Omental fat pad (tissue), 4 donors: ENCODE data around the gene CPED1. TPM values are rescaled to one million over a fixed set of nuclear protein-coding genes. Genes with fewer than 3 reads are reported as not detected.

ENCODE experiments used
- ATAC-seq: fragments of 150-250 bp; one replicate; pipeline ENCODE4 v1.9.1; 2016; ENCODE audit warnings: mild to moderate bottlenecking, moderate library complexity; ENCODE audit not compliant: low FRiP score
- DNase-seq: peaks from one replicate; pipeline ENCODE4 v3.0.0-alpha.2; 2019; ENCODE audit warnings: low spot score
- total RNA-seq, 4 donors: library from RNA; depleted of rRNA; stranded (reverse); fragments of >200 nt; gene quantifications; one replicate each; pipeline ENCODE4 v1.1.0, GENCODE V29; 2016
- TF ChIP-seq, protein P1 (sequence below), 3 donors: fragments of 450-650 bp; IDR thresholded peaks; one replicate each; pipeline ENCODE4 v1.5.1; 2016 to 2017; ENCODE audit warnings: antibody characterized with exemption in 3 of 3, mild to moderate bottlenecking in 3 of 3, moderate library complexity in 2 of 3

Gene CPED1
- total RNA-seq, 4 donors from 2014 or later, result 24.9 to 63.9 (median 40.9) TPM

DNA sequence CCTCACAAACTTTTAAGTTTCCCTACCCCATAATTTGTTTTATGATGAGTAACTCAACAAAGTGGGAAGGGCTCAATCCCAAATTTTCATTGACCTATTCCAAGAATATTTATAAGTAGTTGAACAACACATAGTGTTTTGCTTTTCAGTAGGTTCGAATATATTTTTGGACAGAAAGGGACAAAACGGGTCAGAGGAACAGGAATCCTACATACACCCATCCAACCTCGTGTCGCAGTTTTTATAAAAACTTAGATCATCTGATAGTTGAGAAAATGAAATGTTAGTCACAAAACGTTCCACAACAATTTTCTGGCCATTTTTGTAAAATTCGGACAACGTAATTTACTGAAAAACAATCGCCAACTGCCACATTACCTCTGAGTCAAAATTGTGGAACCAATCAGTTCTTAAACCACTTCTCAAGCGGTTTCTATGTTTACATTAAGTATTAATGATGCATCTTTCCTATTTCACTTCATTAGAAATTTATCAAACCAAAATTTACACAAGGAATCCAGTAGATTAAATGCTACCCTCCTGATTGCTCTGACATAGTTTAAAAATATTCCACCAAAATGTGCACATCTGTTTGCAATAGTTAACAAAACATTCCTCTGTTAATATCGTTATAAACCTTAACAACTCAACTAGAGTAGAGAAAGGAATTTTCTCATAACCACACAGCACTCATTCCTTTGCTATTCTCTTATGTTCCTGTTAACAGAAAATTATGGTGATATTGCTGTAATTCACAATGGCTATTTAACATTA is 346.6 kb downstream of the CPED1 start:
- DNase-seq (no peak), ATAC-seq (no peak)
- TF ChIP-seq, protein P1, sequence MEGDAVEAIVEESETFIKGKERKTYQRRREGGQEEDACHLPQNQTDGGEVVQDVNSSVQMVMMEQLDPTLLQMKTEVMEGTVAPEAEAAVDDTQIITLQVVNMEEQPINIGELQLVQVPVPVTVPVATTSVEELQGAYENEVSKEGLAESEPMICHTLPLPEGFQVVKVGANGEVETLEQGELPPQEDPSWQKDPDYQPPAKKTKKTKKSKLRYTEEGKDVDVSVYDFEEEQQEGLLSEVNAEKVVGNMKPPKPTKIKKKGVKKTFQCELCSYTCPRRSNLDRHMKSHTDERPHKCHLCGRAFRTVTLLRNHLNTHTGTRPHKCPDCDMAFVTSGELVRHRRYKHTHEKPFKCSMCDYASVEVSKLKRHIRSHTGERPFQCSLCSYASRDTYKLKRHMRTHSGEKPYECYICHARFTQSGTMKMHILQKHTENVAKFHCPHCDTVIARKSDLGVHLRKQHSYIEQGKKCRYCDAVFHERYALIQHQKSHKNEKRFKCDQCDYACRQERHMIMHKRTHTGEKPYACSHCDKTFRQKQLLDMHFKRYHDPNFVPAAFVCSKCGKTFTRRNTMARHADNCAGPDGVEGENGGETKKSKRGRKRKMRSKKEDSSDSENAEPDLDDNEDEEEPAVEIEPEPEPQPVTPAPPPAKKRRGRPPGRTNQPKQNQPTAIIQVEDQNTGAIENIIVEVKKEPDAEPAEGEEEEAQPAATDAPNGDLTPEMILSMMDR (IDR thresholded peaks at IDR 0.05), result no peak

DNA sequence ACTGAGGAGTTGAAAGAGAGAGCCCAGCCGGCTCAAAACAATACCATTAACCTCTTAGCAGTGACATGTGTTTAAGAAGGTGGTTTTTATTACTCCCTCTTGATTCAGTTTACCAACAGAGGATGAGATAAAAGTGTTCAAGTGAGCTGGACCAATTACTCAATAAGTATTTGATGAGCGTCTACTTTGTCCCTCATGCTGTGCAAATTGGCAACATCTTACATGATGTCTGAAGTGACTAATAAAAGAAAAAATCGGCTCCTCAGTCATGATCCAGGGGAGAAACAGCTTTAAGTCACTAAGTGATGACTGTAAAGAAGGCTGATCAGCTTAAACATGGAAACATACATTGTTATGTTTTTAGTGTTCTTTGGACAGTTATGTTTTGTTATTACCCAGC is 348.1 kb downstream of the CPED1 start:
- TF ChIP-seq, protein P1 (IDR thresholded peaks at IDR 0.05), result no peak
- ATAC-seq (no peak), DNase-seq (no peak)

DNA sequence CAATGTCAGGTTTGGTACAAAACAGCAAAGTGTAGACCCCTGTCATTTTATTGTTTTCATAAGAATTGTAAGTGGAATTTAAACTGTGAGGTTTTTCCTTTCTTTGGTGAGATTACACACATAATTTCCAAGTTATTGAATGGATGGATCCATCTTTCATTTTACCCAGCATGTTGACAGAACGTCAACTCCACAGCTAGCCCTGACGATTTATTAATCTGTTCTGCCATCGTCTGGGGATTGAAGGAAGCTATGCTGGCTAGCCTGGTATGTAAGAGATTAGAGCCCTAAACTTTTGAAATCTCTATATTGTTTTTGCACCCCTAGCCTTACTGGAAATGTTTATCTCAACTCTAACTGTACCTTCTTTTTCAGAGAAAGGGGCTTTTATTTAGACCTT is 348.9 kb downstream of the CPED1 start:
- ATAC-seq (no peak), DNase-seq (no peak)
- TF ChIP-seq, protein P1 (IDR thresholded peaks at IDR 0.05), result no peak

DNA sequence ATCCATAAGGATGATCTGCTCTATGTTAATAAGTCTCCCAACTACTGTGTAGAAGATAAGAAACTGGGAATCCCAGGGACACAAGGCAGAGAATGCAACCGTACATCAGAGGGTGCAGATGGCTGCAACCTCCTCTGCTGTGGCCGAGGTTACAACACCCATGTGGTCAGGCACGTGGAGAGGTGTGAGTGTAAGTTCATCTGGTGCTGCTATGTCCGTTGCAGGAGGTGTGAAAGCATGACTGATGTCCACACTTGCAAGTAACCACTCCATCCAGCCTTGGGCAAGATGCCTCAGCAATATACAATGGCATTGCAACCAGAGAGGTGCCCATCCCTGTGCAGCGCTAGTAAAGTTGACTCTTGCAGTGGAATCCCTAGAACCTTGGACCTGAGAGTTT is 350.6 kb downstream of the CPED1 start:
- DNase-seq, result no peak
- ATAC-seq, result no peak

DNA sequence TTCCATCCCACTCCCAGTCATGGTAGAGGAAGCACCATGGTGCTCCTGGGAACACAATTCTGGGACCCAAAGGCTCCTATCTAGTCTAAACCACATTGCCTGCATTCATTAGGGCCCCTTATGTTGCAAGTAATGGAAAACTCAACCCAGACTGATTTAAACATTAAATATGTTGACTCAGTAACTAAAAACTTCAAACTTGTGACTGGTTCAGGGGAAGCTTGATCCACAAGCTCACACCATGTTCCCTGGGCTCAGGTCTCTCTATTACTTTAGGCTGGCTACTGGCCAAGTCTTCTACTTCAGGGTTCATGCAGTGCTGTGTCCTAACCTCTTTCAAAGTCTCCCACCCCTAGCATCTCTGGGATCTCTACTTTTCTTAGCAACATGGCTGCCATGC is 353.4 kb downstream of the CPED1 start:
- DNase-seq, result no peak
- no peak for ATAC-seq
- TF ChIP-seq, protein P1 (IDR thresholded peaks at IDR 0.05), result no peak

More for the DNA sequence above, 350.6 kb downstream of the CPED1 start:
- TF ChIP-seq, protein P1 (IDR thresholded peaks at IDR 0.05), result no peak

DNA sequence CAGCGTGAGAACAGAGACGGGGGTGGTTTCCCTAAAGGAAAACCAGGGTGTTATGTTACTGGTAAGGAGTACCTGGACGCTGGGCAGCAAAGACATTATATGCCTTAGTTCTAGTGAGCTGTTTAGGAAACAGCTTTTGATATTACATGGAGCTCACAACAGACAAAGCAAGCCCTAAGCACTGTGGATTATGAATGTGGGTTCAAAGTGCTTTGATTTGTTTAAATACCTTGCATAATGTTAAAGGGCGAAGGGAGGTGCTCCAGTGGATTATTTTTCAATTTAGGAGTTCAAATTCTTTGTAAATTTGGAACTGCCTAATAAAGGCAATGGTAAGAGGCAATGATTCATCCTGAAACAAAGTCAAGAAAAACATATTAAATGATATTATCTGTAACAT is 354.1 kb downstream of the CPED1 start:
- ATAC-seq, result no peak
- TF ChIP-seq, protein P1 (IDR thresholded peaks at IDR 0.05), result no peak
- DNase-seq, result no peak

DNA sequence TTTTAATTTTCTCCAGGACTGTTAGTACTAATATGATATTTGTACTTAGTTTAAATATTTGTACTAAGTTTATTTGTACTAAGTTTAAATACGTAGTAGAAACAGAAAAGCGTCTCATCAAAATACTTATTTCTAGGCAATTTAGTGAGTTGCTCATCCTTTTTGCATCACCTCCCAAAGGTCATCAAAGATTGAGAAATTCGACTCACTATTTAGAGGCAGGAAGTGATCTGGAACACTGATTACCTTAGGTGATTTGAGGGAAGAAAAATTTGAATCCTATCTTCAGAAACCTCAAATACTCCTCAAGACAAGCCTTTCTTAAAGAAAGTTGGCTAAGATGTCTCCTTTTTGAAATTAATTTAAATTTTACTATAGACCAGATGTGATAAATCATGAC is 354.8 kb downstream of the CPED1 start:
- DNase-seq, result no peak
- TF ChIP-seq, protein P1 (IDR thresholded peaks at IDR 0.05), result no peak
- ATAC-seq, result no peak
